Measurements from ENCODE around the gene ITGBL1. TPM values are rescaled to one million over a fixed set of nuclear protein-coding genes. Genes with fewer than 3 reads are reported as not detected.

The ITGBL1 gene, protein sequence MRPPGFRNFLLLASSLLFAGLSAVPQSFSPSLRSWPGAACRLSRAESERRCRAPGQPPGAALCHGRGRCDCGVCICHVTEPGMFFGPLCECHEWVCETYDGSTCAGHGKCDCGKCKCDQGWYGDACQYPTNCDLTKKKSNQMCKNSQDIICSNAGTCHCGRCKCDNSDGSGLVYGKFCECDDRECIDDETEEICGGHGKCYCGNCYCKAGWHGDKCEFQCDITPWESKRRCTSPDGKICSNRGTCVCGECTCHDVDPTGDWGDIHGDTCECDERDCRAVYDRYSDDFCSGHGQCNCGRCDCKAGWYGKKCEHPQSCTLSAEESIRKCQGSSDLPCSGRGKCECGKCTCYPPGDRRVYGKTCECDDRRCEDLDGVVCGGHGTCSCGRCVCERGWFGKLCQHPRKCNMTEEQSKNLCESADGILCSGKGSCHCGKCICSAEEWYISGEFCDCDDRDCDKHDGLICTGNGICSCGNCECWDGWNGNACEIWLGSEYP
- 0.89 and 2.6 TPM in 2 replicates for total RNA-seq (2014; rRNA removed; shearing (Covaris generic); ENCODE audit: low replicate concordance)

DNA sequence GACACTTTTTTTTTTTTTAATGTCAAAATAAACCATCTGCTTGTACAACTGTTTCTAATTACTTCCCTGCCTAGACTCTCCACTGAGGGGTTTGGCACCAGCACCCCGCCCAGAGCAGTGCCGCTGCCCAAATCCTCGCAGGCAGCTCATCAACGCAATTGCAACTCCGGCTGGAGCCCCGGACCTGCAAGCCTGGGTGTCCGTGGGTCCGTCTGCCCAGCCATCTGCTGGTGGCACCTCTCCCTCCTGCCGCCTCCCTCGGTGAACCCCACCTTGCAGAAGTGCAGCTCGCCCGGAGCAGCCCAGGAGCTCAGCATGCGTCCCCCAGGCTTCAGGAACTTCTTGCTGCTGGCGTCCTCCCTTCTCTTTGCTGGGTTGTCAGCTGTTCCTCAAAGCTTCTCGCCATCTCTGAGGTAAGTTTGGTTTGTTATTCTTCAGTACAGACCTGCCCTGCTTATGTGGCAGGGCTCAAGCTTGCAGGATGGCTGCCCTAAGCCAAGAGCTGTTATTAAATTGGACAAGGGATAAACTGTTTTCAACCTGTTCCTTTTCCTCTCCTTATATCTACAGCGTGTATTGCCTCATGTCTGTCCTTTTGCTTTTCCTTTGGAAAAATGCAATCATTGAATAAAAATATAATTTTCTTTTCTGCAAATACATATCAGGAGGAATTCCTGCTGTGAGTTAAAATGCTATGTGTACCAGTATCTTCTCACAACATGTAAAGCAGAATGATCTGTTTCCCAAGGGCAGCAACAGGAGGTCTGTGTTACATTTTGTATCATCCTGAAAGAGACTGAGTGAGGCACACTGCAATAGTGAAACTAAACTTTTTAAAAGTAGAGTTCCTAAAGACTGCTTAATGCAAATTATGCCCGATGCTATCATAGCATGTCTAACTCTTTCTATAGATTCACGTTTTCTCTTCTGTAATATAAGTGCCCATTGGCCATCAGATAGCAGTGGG lies at the start of gene ITGBL1:
TSS of gene ITGBL1 (plus strand) at position 157 of the 967 bp plus-strand sequence. CDS start at position 316, 159 bp downstream.
- Histone ChIP-seq H3K36me3 (ENCODE audit: insufficient read depth, low read length) (no peaks in the 10 kb centered on the region), H3K9ac (ENCODE audit: low read length) (no peak within 1 kb of the TSS), H3K9me3 (ENCODE audit: low read length) (no peaks in the 10 kb centered on the region), H3K27ac (ENCODE audit: low read length) (no peak within 1 kb of the TSS), H4K20me1 (ENCODE audit: insufficient read depth, low read depth, low read length) (no peaks in the 10 kb centered on the region), H3K9me2 (replicated peaks; ENCODE audit: insufficient read depth, low read length) (no peaks in the 10 kb centered on the region), H2AFZ (ENCODE audit: low read length) (no peak within 1 kb of the TSS), H3K79me2 (ENCODE audit: low read length) (no peaks in the 10 kb centered on the region), H3K4me3 (ENCODE audit: low read length) (no peak within 1 kb of the TSS), H3K27me3 (ENCODE audit: low read length) (no peaks in the 10 kb centered on the region), H3K4me1 (ENCODE audit: low read length) (no peaks in the 10 kb centered on the region; the same call in 1 of the 2 replicates), H3K4me2 (ENCODE audit: low read depth, low read length, poor library complexity, severe bottlenecking) (peak within 1 kb of the TSS; percentile 4)
- no peak for DNase-seq

DNA sequence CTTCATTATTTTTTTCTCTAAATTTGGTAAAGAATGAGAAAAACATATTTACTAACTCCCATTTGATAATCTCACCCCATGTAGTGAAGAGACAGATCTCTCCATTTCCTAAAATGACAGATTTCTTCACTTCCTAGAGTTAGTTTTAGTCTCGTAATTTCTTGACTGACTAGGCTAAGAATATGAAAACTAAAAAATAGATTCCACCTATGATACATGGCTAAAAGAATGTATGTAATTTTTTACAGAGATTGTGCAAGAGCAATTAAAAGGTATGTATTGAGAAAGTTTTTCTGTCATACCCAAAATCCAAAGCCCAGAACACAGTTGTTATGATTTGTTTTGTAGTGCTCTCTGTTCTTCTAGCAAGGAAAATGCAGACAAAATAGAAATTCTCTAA lies 45.7 kb upstream of the ITGBL1 start:
- no peak overlapping the region for H3K4me3 ChIP-seq (ENCODE audit: low read length)
- no peaks in the 10 kb centered on the region for H3K4me1 ChIP-seq (ENCODE audit: low read length)
- no peak overlapping the region for H3K9ac ChIP-seq (ENCODE audit: low read length)
- H3K9me2 ChIP-seq (replicated peaks; ENCODE audit: insufficient read depth, low read length): no peaks in the 10 kb centered on the region
- H3K27me3 ChIP-seq (ENCODE audit: low read length): no peaks in the 10 kb centered on the region
- DNase-seq: no peak
- H3K79me2 ChIP-seq (ENCODE audit: low read length): no peaks in the 10 kb centered on the region
- H3K4me2 ChIP-seq (ENCODE audit: low read depth, low read length, poor library complexity, severe bottlenecking): no peak overlapping the region
- H3K27ac ChIP-seq (ENCODE audit: low read length): no peak overlapping the region
- H4K20me1 ChIP-seq (ENCODE audit: insufficient read depth, low read depth, low read length): no peaks in the 10 kb centered on the region
- no peak overlapping the region for H2AFZ ChIP-seq (ENCODE audit: low read length)
- H3K9me3 ChIP-seq (ENCODE audit: low read length): no peaks in the 10 kb centered on the region
- no peaks in the 10 kb centered on the region for H3K36me3 ChIP-seq (ENCODE audit: insufficient read depth, low read length)

DNA sequence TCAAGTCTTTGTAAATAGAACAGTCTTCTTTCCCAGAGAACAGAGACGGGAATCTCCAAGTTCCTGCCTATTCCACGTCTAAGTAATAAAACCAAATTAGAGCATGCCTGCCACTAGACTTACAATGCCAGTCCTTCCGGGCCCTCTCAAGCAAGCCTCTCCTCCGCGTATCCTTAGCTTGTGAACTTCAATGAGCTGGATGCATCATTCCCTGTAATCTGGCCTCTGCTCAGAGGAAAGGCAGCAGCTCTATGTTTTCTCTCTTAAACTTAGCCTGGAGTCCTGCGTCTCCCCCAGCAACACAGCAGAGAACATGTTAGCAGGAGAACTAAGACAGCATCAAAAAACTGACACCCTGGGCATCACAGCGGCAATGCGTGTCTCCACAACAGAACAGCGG lies 44.3 kb upstream of the ITGBL1 start:
- H3K4me1 ChIP-seq (ENCODE audit: low read length): no peaks in the 10 kb centered on the region
- H3K9ac ChIP-seq (ENCODE audit: low read length): no peak overlapping the region
- H3K4me3 ChIP-seq (ENCODE audit: low read length): no peak overlapping the region

DNA sequence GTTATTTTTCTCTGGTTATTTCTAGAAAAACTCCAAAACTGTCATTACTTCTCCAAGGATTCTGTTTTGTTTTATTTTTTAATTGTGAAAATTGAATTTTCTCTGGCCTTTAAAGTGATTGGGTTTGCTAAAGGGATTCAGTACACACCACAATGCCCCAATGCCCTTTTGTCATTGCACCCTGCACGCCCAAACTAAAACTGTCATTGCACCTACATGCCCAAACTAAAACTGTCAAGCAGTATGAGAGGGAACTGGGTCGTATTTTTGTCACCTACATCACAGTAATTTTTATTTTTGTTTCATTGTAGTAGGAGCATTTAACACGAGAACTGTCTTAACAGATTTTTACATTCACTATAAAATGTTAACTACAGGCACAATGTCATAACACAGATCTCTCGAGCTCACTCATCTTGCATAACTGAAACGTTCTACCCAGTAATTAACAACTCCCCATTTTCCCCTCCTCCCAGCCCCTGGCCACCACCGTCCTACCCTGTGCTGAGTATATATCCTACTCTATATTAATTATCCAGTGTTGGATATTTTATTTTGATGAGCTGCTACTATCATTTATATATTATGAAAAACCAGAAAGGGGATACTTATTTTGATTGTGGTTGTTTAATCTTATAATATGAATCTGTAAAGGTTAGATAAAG lies 43.4 kb upstream of the ITGBL1 start:
- Histone ChIP-seq H3K9ac (ENCODE audit: low read length) (no peak overlapping the region), H3K9me2 (replicated peaks; ENCODE audit: insufficient read depth, low read length) (no peaks in the 10 kb centered on the region), H2AFZ (ENCODE audit: low read length) (no peak overlapping the region), H3K4me2 (ENCODE audit: low read depth, low read length, poor library complexity, severe bottlenecking) (no peak overlapping the region), H3K36me3 (ENCODE audit: insufficient read depth, low read length) (no peaks in the 10 kb centered on the region), H3K27ac (ENCODE audit: low read length) (no peak overlapping the region), H3K4me3 (ENCODE audit: low read length) (no peak overlapping the region), H3K4me1 (ENCODE audit: low read length) (no peaks in the 10 kb centered on the region), H3K9me3 (ENCODE audit: low read length) (no peaks in the 10 kb centered on the region), H4K20me1 (ENCODE audit: insufficient read depth, low read depth, low read length) (no peaks in the 10 kb centered on the region), H3K79me2 (ENCODE audit: low read length) (no peaks in the 10 kb centered on the region), H3K27me3 (ENCODE audit: low read length) (no peaks in the 10 kb centered on the region)
- DNase-seq: no peak

More for the DNA sequence above, 44.3 kb upstream of the ITGBL1 start:
- H3K4me2 ChIP-seq (ENCODE audit: low read depth, low read length, poor library complexity, severe bottlenecking): no peak overlapping the region
- no peaks in the 10 kb centered on the region for H3K36me3 ChIP-seq (ENCODE audit: insufficient read depth, low read length)
- H2AFZ ChIP-seq (ENCODE audit: low read length): no peak overlapping the region
- H4K20me1 ChIP-seq (ENCODE audit: insufficient read depth, low read depth, low read length): no peaks in the 10 kb centered on the region
- H3K27ac ChIP-seq (ENCODE audit: low read length): no peak overlapping the region
- no peaks in the 10 kb centered on the region for H3K9me3 ChIP-seq (ENCODE audit: low read length)
- no peaks in the 10 kb centered on the region for H3K79me2 ChIP-seq (ENCODE audit: low read length)
- no peaks in the 10 kb centered on the region for H3K9me2 ChIP-seq (replicated peaks; ENCODE audit: insufficient read depth, low read length)
- no peak for DNase-seq
- H3K27me3 ChIP-seq (ENCODE audit: low read length): no peaks in the 10 kb centered on the region

DNA sequence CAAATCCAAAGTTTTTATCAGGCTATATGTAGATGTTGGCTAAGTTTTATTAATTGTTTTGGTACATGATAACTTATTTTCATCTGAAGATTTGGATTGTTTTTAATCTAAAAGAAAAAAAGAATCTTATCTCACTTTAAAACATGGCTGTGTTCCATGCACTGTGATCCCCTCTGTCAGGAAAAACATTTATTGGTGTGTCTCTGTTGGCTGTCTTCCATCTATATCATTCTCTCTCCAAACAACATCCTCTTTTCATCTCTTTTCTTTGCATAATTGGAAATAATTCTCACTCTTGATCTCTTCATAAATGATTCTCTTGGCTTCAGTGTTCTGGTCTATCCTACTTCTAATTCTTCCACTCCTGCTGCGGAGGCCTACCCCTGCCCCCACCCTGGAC lies 40.4 kb upstream of the ITGBL1 start:
- Histone ChIP-seq H3K9ac (ENCODE audit: low read length) (no peak overlapping the region), H3K79me2 (ENCODE audit: low read length) (no peaks in the 10 kb centered on the region), H3K4me3 (ENCODE audit: low read length) (no peak overlapping the region), H3K9me2 (replicated peaks; ENCODE audit: insufficient read depth, low read length) (no peaks in the 10 kb centered on the region), H3K27ac (ENCODE audit: low read length) (no peak overlapping the region), H3K4me2 (ENCODE audit: low read depth, low read length, poor library complexity, severe bottlenecking) (no peak overlapping the region), H4K20me1 (ENCODE audit: insufficient read depth, low read depth, low read length) (no peaks in the 10 kb centered on the region), H3K27me3 (ENCODE audit: low read length) (no peaks in the 10 kb centered on the region), H2AFZ (ENCODE audit: low read length) (no peak overlapping the region), H3K9me3 (ENCODE audit: low read length) (no peaks in the 10 kb centered on the region), H3K36me3 (ENCODE audit: insufficient read depth, low read length) (no peaks in the 10 kb centered on the region), H3K4me1 (ENCODE audit: low read length) (no peaks in the 10 kb centered on the region)
- DNase-seq: no peak

DNA sequence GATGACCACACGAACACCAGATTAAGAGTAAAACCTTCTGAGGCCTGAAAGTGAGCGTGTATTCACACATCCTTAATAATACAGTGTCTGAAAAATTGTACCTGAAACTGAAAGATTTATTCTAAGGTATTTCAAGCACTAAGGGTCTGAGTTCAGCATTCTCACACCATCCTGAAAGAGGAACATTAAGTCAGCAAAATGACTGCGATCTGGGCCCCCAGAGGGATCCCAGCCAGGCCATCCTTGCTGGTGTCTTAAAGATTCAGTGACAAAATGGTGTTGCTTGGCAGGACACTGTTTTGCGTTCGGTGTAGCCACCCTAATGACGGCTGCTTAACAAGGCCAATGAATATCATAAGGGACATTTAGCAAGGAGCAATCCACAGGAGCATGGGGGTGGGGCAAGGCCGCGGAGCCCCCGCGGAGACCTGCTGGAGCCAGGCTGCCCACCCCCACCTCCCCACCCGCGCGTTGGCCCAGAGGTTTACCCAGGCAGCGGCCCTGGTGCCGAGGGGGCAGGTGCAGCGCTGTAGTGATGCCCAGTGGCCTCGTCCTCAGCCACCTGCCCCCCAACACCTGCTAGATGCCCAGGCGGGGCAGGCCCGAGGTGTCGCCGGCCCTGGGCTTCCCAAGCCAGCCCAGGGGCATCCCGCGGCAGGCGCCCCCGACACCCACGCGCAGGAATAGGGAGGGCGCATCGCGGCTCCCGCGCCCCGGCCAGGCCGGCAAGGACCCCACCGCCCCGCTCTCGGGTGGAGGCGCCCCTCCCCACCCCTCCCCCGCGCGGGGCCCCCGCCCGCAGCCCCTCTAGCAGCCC lies 36.9 kb upstream of the ITGBL1 start:
- Histone ChIP-seq H3K9me2 (replicated peaks; ENCODE audit: insufficient read depth, low read length) (no peaks in the 10 kb centered on the region), H3K9ac (ENCODE audit: low read length) (no peak overlapping the region), H2AFZ (ENCODE audit: low read length) (no peak overlapping the region), H3K9me3 (ENCODE audit: low read length) (no peaks in the 10 kb centered on the region), H3K36me3 (ENCODE audit: insufficient read depth, low read length) (no peaks in the 10 kb centered on the region), H3K4me1 (ENCODE audit: low read length) (no peaks in the 10 kb centered on the region), H3K79me2 (ENCODE audit: low read length) (no peaks in the 10 kb centered on the region), H4K20me1 (ENCODE audit: insufficient read depth, low read depth, low read length) (no peaks in the 10 kb centered on the region), H3K4me3 (ENCODE audit: low read length) (no peak overlapping the region), H3K4me2 (ENCODE audit: low read depth, low read length, poor library complexity, severe bottlenecking) (no peak overlapping the region), H3K27me3 (ENCODE audit: low read length) (no peaks in the 10 kb centered on the region), H3K27ac (ENCODE audit: low read length) (no peak overlapping the region)
- no peak for DNase-seq

DNA sequence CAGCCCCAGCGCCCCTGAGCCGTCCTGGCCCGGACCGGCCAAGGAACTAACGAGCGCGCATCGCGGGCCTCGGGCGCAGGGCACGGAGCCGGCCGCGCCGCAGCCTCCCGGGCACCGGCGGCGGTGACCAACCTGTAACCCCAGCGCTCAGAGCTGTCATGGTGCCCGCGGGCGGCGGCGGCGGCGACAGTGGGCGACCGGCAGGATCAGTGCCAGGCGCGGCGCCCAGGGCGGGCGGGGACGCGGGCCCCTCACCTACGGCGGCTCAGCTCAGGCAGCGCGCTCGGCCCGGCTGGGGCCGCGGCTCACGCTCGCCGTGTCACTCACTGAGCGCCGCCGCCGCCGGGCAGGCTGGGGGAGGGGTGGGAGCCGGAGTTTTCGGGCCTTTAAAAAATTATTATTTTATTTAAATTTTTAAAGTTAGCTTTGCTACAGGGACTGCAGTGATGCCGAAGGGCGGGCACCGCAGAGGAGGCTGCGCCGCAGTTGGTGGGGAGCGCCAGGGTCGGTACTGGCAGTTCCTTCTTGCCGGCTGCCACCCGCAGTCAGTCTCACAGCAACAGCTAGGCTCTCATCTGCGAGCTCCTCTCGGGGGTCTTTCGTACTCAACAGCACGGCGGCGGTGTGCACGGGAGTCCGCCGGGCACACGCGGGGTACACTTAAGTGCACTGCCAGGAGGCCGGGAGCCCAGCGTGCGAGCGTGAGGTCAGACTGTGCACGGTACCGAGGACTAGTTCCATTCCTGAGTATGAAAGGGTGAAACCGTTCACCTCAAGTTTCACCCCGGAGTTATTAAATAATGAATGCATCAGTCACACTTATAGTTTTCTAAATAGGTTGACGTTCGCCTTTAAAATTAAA lies 36.1 kb upstream of the ITGBL1 start, which contains the start of gene NALCN:
TSS of gene NALCN (minus strand) at position 328 of the 862 bp plus-strand sequence. CDS start 17,382 bp downstream, outside the sequence.
- no peak within 1 kb of the TSS for H3K9ac ChIP-seq (ENCODE audit: low read length)
- no peaks in the 10 kb centered on the region for H3K79me2 ChIP-seq (ENCODE audit: low read length)
- no peak within 1 kb of the TSS for H2AFZ ChIP-seq (ENCODE audit: low read length)
- no peaks in the 10 kb centered on the region for H4K20me1 ChIP-seq (ENCODE audit: insufficient read depth, low read depth, low read length)
- H3K4me2 ChIP-seq (ENCODE audit: low read depth, low read length, poor library complexity, severe bottlenecking): no peak within 1 kb of the TSS
- no peak within 1 kb of the TSS for H3K4me3 ChIP-seq (ENCODE audit: low read length)
- no peaks in the 10 kb centered on the region for H3K27me3 ChIP-seq (ENCODE audit: low read length)
- H3K9me2 ChIP-seq (replicated peaks; ENCODE audit: insufficient read depth, low read length): no peaks in the 10 kb centered on the region
- no peak within 1 kb of the TSS for H3K27ac ChIP-seq (ENCODE audit: low read length)
- DNase-seq: no peak
- no peaks in the 10 kb centered on the region for H3K9me3 ChIP-seq (ENCODE audit: low read length)
- H3K36me3 ChIP-seq (ENCODE audit: insufficient read depth, low read length): no peaks in the 10 kb centered on the region
- H3K4me1 ChIP-seq (ENCODE audit: low read length): no peaks in the 10 kb centered on the region

Data from Karpas-422 (cell line).